Endothelial cell of umbilical vein (primary cell): Measurements from ENCODE around the gene GPBAR1. TPM values are rescaled to one million over a fixed set of nuclear protein-coding genes. Genes with fewer than 3 reads are reported as not detected.

Experiments used
- BruUV-seq: library from RNA; stranded (reverse); fragments of 400-500 nt; replicated peaks from 2 replicates; lab custom pipeline; 2021; lab: Mats Ljungman, UMichigan
- CTCF ChIA-PET: fragments of 300-600, 350-600 bp; sonication (Branson Sonifier 250); formaldehyde crosslinking; loops from one replicate; lab custom pipeline; 2021; ENCODE audit warnings: antibody characterized with exemption, inconsistent platforms; lab: Charles Lee
- POLR2A ChIA-PET: fragments of 300-600, 350-600 bp; sonication (Branson Sonifier 250); formaldehyde crosslinking; loops from one replicate; lab custom pipeline; 2021; ENCODE audit warnings: antibody characterized with exemption, inconsistent platforms; lab: Charles Lee
- DNase-seq: peaks from one replicate; pipeline ENCODE4 v3.0.0-alpha.2; 2011; ENCODE audit warnings: low read depth, low spot score
- FAIRE-seq: peaks from 2 replicates; lab custom pipeline; 2011; peaks lifted over from hg19 to GRCh38; lab: Jason Lieb, UNC
- H2AFZ ChIP-seq: 2 replicates; pipeline ENCODE4 v1.6.0; 2012; ENCODE audit warnings: low read depth, low read length, control low read depth, inconsistent platforms
- H3K27ac ChIP-seq: 2 replicates; pipeline ENCODE4 v1.5.1; 2011; ENCODE audit warnings: low read depth, mild to moderate bottlenecking, control low read depth, low read length, moderate library complexity; ENCODE audit not compliant: insufficient read depth
- H3K27me3 ChIP-seq, 2 experiments: 2 replicates each; pipeline versions ENCODE4 v1.6.0 to v1.6.1; 2011; ENCODE audit warnings: low read length in 2 of 2, mixed read lengths in 1 of 2; ENCODE audit not compliant: control insufficient read depth in 2 of 2, insufficient read depth in 2 of 2
- H3K36me3 ChIP-seq, 2 experiments: 2 replicates in 1 of 2; 3 replicates in 1 of 2; pipeline ENCODE4 v1.5.1; 2011; ENCODE audit warnings: low read length in 2 of 2, mild to moderate bottlenecking in 1 of 2, moderate library complexity in 1 of 2; ENCODE audit not compliant: control insufficient read depth in 2 of 2, insufficient read depth in 2 of 2; ENCODE audit errors: extremely low read depth in 1 of 2
- H3K4me1 ChIP-seq: 3 replicates; pipeline ENCODE4 v1.5.1; 2011; ENCODE audit warnings: mild to moderate bottlenecking, low read length; ENCODE audit not compliant: control insufficient read depth, insufficient read depth; ENCODE audit errors: extremely low read depth
- H3K4me2 ChIP-seq: 2 replicates; pipeline ENCODE4 v1.6.1; 2011; ENCODE audit warnings: low read length, control low read depth, mixed read lengths; ENCODE audit not compliant: insufficient read depth
- H3K4me3 ChIP-seq, 3 experiments: fragments of 200-600 bp in 1 of 3; sonication (generic), shearing (Covaris generic) in 1 of 3; replicated peaks in 1 of 3; 2 replicates each; pipeline ENCODE4 v1.5.1; 2011 to 2016; ENCODE audit warnings: control low read depth in 3 of 3, low read length in 3 of 3, mild to moderate bottlenecking in 2 of 3, inconsistent platforms in 1 of 3, low read depth in 1 of 3, moderate library complexity in 1 of 3; ENCODE audit not compliant: insufficient read depth in 1 of 3
- H3K79me2 ChIP-seq: 2 replicates; pipeline ENCODE4 v1.6.0; 2012; ENCODE audit warnings: low read length, inconsistent platforms; ENCODE audit not compliant: control insufficient read depth, insufficient read depth
- H3K9ac ChIP-seq: replicated peaks from 2 replicates; pipeline ENCODE3; 2011; ENCODE audit warnings: low read length, control low read depth; ENCODE audit not compliant: insufficient read depth; ENCODE audit errors: extremely low read depth
- H3K9me1 ChIP-seq: replicated peaks from 3 replicates; pipeline ENCODE4 v1.6.0; 2011; ENCODE audit warnings: mild to moderate bottlenecking, low read length; ENCODE audit not compliant: control insufficient read depth, insufficient read depth; ENCODE audit errors: extremely low read depth
- H3K9me3 ChIP-seq: replicated peaks from 2 replicates; pipeline ENCODE4 v1.5.1; 2012; ENCODE audit warnings: low read length, inconsistent platforms; ENCODE audit not compliant: control insufficient read depth, insufficient read depth
- H4K20me1 ChIP-seq: replicated peaks from 2 replicates; pipeline ENCODE3; 2011; ENCODE audit warnings: mild to moderate bottlenecking, low read length; ENCODE audit not compliant: control insufficient read depth, insufficient read depth; ENCODE audit errors: extremely low read depth
- CTCF ChIP-seq, 2 donors: IDR thresholded peaks; 1 replicate in 1 of 2; 2 replicates in 1 of 2; pipeline ENCODE4 v1.5.1; 2011; ENCODE audit warnings: low read length in 2 of 2, mild to moderate bottlenecking in 2 of 2, moderate library complexity in 2 of 2, control low read depth in 1 of 2, inconsistent platforms in 1 of 2, low read depth in 1 of 2; ENCODE audit not compliant: insufficient read depth in 1 of 2; ENCODE audit errors: extremely low read depth in 1 of 2
- EZH2 ChIP-seq: IDR thresholded peaks from 2 replicates; pipeline ENCODE4 v1.6.1; 2012; ENCODE audit warnings: borderline replicate concordance, low read depth, mild to moderate bottlenecking, moderate library complexity, low read length, inconsistent platforms; ENCODE audit not compliant: severe bottlenecking
- FOS ChIP-seq: IDR thresholded peaks from 2 replicates; pipeline ENCODE4 v1.6.1; 2011; ENCODE audit warnings: mild to moderate bottlenecking, low read length, moderate library complexity, borderline replicate concordance; ENCODE audit not compliant: insufficient read depth
- GATA2 ChIP-seq: IDR thresholded peaks from 2 replicates; pipeline ENCODE4 v1.7.0; 2011; ENCODE audit warnings: low read depth, mild to moderate bottlenecking, moderate library complexity, mixed read lengths, low read length; ENCODE audit not compliant: insufficient read length, insufficient read depth
- JUN ChIP-seq: IDR thresholded peaks from 2 replicates; pipeline ENCODE4 v1.6.1; 2011; ENCODE audit warnings: borderline replicate concordance, low read depth; ENCODE audit not compliant: insufficient read length, insufficient read depth
- MYC ChIP-seq: IDR thresholded peaks from one replicate; pipeline ENCODE4 v1.6.1; 2011; ENCODE audit warnings: mild to moderate bottlenecking, low read depth, low read length
- POLR2A ChIP-seq: IDR thresholded peaks from 2 replicates; pipeline ENCODE4 v1.6.1; 2012; ENCODE audit warnings: low read depth, mild to moderate bottlenecking, control low read depth, low read length
- POLR2AphosphoS5 ChIP-seq: IDR thresholded peaks from 2 replicates; pipeline ENCODE4 v1.6.1; 2012; ENCODE audit warnings: low read depth, mild to moderate bottlenecking, control low read depth, low read length, moderate library complexity; ENCODE audit not compliant: insufficient read depth
- dilution Hi-C: fragments of 300-500 bp; cut with MboI; formaldehyde crosslinking; loops from one replicate; pipeline ENCODE4 v1.15.0; 2019; ENCODE audit warnings: low sequenced_read_pairs; ENCODE audit not compliant: extremely low pct_ligation_motif_present
- intact Hi-C: fragments of 100-400 bp; cut with micrococcal nuclease; formaldehyde crosslinking; loops from one replicate; pipeline ENCODE4 v1.10.0; 2022
- polyA plus RNA-seq, 4 experiments: library from polyadenylated mRNA; depleted of rRNA in 3 of 4; stranded (reverse) in 3 of 4; unstranded in 1 of 4; fragments of >200 nt; gene quantifications; 2 replicates each; pipeline versions ENCODE4 v1.2.1 to v1.2.3, GENCODE V29; 2011 to 2012; ENCODE audit warnings: missing spikeins in 1 of 4
- total RNA-seq: library from RNA; stranded (reverse); gene quantifications from 2 replicates; pipeline ENCODE4 v1.2.3, GENCODE V29; 2021
- TF ChIP-seq, protein P1 (sequence below): IDR thresholded peaks from 2 replicates; pipeline ENCODE4 v1.6.1; 2011; ENCODE audit not compliant: insufficient read depth, insufficient read length

Gene GPBAR1
- total and polyA plus RNA-seq, 2 donors (not counting 3 experiments of a cell fraction or from before 2014, with no cell fraction given), result 0.14 to 0.75 TPM

DNA sequence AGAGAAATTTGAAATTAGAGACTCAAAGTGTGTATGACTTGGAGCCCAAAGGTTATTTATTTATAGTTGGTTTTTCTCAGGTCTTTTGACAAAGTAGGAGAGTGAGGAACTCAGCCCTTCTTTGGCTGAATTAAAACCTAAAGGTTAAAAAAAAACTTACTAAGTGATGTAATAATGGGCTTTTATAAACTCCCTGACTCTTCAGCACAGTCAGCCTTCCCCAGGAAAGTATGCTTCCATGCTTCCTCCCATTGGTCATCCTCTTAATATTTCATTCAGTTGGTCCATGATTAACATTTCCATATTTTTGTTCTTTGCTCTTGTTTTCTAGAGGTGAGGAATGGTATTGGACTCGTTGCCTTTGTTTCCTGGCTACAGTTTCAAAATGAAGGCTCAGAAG lies 36.6 kb upstream of the GPBAR1 start:
- Histone ChIP-seq H3K9me1 (no peaks in the 10 kb centered on the region), H3K9ac (no peak overlapping the region), H3K4me1 (peaks cover 61% of the 10 kb centered on the region), H3K27ac (no peak overlapping the region), H3K27me3 (no peaks in the 10 kb centered on the region), H3K4me3 (no peak overlapping the region), H3K4me2 (no peak overlapping the region), H3K9me3 (no peaks in the 10 kb centered on the region), H3K36me3 (peaks cover 10 to 34% of the 10 kb centered on the region in 2 experiments), H3K79me2 (peaks cover 80% of the 10 kb centered on the region), H2AFZ (no peak overlapping the region), H4K20me1 (peaks cover 11% of the 10 kb centered on the region)
- POLR2A ChIA-PET, result no interaction called here
- dilution Hi-C loops, result no loop called here
- no peak for TF ChIP-seq MYC
- TF ChIP-seq GATA2, result no peak
- no peak for TF ChIP-seq JUN
- TF ChIP-seq POLR2A, result no peak
- TF ChIP-seq, protein P1, sequence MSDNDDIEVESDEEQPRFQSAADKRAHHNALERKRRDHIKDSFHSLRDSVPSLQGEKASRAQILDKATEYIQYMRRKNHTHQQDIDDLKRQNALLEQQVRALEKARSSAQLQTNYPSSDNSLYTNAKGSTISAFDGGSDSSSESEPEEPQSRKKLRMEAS, result no peak
- TF ChIP-seq CTCF (IDR thresholded peaks at IDR 0.05; ENCODE audit: extremely low read depth in 1 of 2, insufficient read depth in 1 of 2, low read depth in 1 of 2, low read length in 2 of 2), result no peak
- TF ChIP-seq POLR2AphosphoS5, result no peak
- no peak for TF ChIP-seq FOS
- TF ChIP-seq EZH2, result no peak
- DNase-seq (no peak), FAIRE-seq (no peak)
- CTCF ChIA-PET, result no interaction called here
- intact Hi-C loops, result no loop called here
- BruUV-seq, result no TSS peak
